ENCODE measurements around the gene EPB41.
"Not testable (repeated sequence)": the region's sequence is repeated elsewhere in the genome, so short reads cannot be mapped to it uniquely, and the experiment has no call there.

Gene EPB41

GRCh38 chr1:29144178-29144577 is 229.8 kb downstream of the EPB41 start:
- no peak for DNase-seq

- DNase-seq, result no peak
Observed at GRCh38 chr1:29145739-29146437, 231.5 kb downstream of the EPB41 start.

- no peak for DNase-seq
Observed at GRCh38 chr1:29148656-29149491, 234.5 kb downstream of the EPB41 start.

GRCh38 chr1:29150346-29150745 is 236.0 kb downstream of the EPB41 start:
- not testable (repeated sequence) for DNase-seq

GRCh38 chr1:29152046-29152805 is 237.9 kb downstream of the EPB41 start:
- DNase-seq, result no peak

- DNase-seq, result no peak
Observed at GRCh38 chr1:29156543-29157268, 242.3 kb downstream of the EPB41 start.

GRCh38 chr1:29157269-29157601 is 242.9 kb downstream of the EPB41 start:
- no peak for DNase-seq

GRCh38 chr1:29159773-29160172 is 245.4 kb downstream of the EPB41 start:
- DNase-seq, result no peak

- no peak for DNase-seq
Observed at GRCh38 chr1:29162025-29162424, 247.7 kb downstream of the EPB41 start.

- DNase-seq, result no peak
Observed at GRCh38 chr1:29162476-29163138, 248.2 kb downstream of the EPB41 start.

- DNase-seq, result no peak
Observed at GRCh38 chr1:29164588-29164987, 250.2 kb downstream of the EPB41 start.

GRCh38 chr1:29166291-29166878 is 252.0 kb downstream of the EPB41 start:
- DNase-seq, result no peak

- no peak for DNase-seq
Observed at GRCh38 chr1:29167904-29168303, 253.5 kb downstream of the EPB41 start.

Data from T1000 (cell line).